Dendritic cell treated with granulocyte-macrophage colony-stimulating factor and Interleukin-4, amounts not matched to agents 40 ng/mL and 50 ng/mL, for 4 days (primary cell): ENCODE data around the gene RAB24.
"Not testable (repeated sequence)": the region's sequence is repeated elsewhere in the genome, so short reads cannot be mapped to it uniquely, and the experiment has no call there.

Source experiments
- H3K27ac Mint-ChIP-seq: one replicate; pipeline ENCODE4 v1.8.0; 2022; ENCODE audit warnings: mild to moderate bottlenecking, mixed read lengths
- H3K27me3 Mint-ChIP-seq: one replicate; pipeline ENCODE4 v1.8.0; 2022; ENCODE audit warnings: mild to moderate bottlenecking, mixed read lengths
- H3K36me3 Mint-ChIP-seq: one replicate; pipeline ENCODE4 v1.8.0; 2022; ENCODE audit warnings: low read depth, mixed read lengths
- H3K4me1 Mint-ChIP-seq: one replicate; pipeline ENCODE4 v1.8.0; 2022; ENCODE audit warnings: low read depth, mixed read lengths
- H3K4me3 Mint-ChIP-seq: one replicate; pipeline ENCODE4 v1.8.0; 2022; ENCODE audit warnings: mild to moderate bottlenecking, moderate library complexity, mixed read lengths
- H3K9me3 Mint-ChIP-seq: one replicate; pipeline ENCODE4 v1.8.0; 2022; ENCODE audit warnings: mixed read lengths
- intact Hi-C: fragments of 100-400 bp; cut with micrococcal nuclease; formaldehyde crosslinking; loops from one replicate; pipeline ENCODE4 v1.15.0; 2022

Gene RAB24

DNA sequence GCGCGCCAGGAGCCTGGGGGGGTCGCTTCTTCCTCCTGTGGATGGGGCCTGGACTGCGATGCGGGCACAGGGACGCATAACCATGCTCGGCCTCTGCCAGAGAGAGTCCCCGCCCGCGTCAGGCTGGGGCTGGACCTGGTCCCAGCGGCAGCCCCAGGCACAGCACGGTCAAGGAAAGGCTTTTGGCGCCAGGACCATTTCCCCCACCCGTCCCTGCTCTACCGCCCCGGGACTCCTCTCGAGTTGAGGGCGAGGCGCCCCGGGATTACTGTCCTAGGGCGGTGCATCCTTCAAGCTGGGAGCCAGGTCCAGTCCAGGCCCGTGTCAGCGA lies 7.8 kb upstream of the RAB24 start:
- H3K27ac Mint-ChIP-seq: peak overlapping the region; percentile 20
- peaks cover 23% of the 10 kb centered on the region for H3K36me3 Mint-ChIP-seq
- H3K27me3 Mint-ChIP-seq: peaks cover 2% of the 10 kb centered on the region
- intact Hi-C loops: loop anchor here (10.0 kb wide), 1 partner anchor 183 kb away; the partner anchor contains the start of gene PDLIM7
- H3K4me1 Mint-ChIP-seq: peaks cover 79% of the 10 kb centered on the region
- H3K9me3 Mint-ChIP-seq: no peaks in the 10 kb centered on the region
- peak overlapping the region; percentile 60 for H3K4me3 Mint-ChIP-seq

DNA sequence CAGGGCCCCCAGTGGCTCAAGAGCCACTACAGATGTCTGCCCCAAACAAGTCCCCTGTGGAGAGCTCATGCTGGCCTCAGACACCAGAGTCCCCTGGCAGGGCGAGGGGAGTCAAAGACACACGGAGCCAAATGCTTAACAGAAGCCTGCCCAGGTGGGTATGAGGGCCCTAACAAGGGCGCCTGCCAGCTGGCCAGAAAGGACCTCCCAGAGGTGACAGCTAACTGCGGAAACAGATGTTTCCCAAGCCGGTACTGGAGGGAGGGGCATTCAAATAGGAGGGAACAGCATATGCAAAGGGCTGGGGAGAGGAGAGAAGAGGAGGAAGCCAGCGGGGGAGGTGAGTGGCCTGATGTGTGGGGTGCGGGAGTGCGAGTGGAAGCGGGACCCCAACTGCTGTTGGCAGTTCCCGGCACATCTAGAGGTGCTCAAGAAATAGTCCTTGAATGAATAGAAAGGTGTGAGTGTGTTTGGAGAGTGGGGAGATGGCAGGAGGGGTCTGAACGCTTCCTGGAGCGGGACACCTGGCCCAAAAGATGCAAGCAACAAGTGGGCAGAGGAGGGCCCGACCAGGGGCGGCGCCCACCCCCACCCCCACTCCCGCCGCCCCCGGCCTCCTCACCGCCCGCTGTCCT lies 7.4 kb upstream of the RAB24 start:
- H3K27me3 Mint-ChIP-seq: peaks cover 2% of the 10 kb centered on the region
- H3K36me3 Mint-ChIP-seq: peaks cover 23% of the 10 kb centered on the region
- intact Hi-C loops: loop anchor here (10.0 kb wide), 1 partner anchor 184 kb away; the partner anchor contains the start of gene PDLIM7
- peaks cover 79% of the 10 kb centered on the region for H3K4me1 Mint-ChIP-seq
- H3K9me3 Mint-ChIP-seq: no peaks in the 10 kb centered on the region
- peak overlapping the region; percentile 72 for H3K4me3 Mint-ChIP-seq
- peak overlapping the region; percentile 20 for H3K27ac Mint-ChIP-seq

DNA sequence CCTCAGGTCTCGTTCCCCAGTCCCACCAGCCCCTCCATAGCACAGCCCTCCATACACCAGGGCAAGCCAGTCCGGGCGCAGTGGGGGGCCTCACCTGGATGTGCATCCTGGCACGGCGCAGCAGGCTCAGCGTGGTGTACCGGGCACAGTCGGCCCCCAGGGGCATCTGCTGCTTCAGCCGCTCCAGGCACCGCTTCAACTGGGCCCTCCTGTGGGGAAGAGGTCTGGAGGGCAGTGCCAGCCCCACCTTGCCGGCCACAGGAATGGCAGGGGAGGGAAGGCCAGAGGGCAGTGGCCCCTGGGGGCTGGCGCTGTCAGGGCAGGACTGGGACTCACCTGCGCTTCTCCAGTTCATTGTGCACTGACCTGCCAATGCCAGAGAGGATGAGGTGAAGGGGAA lies 6.8 kb upstream of the RAB24 start:
- Mint-ChIP-seq H3K9me3 (no peaks in the 10 kb centered on the region), H3K27me3 (peaks cover 2% of the 10 kb centered on the region), H3K4me1 (peaks cover 84% of the 10 kb centered on the region), H3K36me3 (peaks cover 27% of the 10 kb centered on the region), H3K4me3 (no peak overlapping the region), H3K27ac (no peak overlapping the region)
- intact Hi-C loops: loop anchor here (10.0 kb wide), 1 partner anchor 184 kb away; the partner anchor contains the start of gene PDLIM7

DNA sequence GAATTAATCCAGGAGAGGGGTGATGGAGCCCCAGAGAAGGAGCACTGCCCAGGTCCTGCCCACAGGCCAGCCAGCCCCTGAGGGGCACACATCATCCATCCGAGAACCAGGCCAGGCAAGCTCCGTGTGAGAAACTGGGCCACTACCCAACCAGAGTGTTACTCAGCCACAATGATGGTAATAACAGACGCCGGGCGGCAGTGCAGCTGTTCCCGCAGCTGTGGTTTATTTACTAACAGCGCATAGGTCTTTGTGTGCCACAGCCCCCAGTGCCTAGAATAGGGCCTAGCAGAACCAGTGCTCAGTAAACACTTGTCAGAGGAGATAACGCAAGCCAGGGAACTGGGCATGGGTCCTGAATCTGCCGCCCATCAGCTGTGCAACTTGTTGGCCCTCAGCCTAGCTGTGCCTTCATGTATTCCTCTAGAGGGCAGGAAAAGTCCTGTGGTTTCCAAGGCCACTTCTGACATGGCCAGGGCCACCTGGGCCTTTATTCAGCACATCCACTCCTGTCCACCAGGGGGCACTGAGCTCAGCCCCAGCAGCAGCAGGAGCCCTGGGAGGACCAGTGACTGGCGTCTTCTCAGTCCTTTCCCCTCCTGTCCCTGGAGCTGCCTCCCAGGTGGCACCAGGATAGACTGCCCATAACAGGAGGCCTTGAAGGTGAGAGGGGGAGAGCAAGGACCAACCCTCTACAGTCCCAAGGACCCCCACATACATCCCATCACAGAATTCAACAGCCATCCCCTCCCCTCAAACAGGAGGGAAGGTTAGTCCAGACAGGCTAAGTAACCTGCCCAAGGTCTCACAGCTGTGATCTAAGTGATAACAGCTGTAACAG lies 6.1 kb upstream of the RAB24 start:
- intact Hi-C loops: loop anchor here (5.0 to 10.0 kb wide), 3 partner anchors 48 to 185 kb away; partner anchors contain the start of genes PDLIM7 and RGS14
- Mint-ChIP-seq H3K27ac (peak overlapping the region; percentile 16), H3K9me3 (no peaks in the 10 kb centered on the region), H3K36me3 (peaks cover 34% of the 10 kb centered on the region), H3K4me3 (no peak overlapping the region), H3K4me1 (peaks cover 92% of the 10 kb centered on the region), H3K27me3 (peaks cover 2% of the 10 kb centered on the region)

- Mint-ChIP-seq H3K27me3 (peaks cover 2% of the 10 kb centered on the region), H3K9me3 (no peaks in the 10 kb centered on the region), H3K36me3 (peaks cover 43% of the 10 kb centered on the region), H3K27ac (peak overlapping the region; percentile 16), H3K4me1 (peaks cover 95% of the 10 kb centered on the region), H3K4me3 (no peak overlapping the region)
- intact Hi-C loops: loop anchor here (5.0 kb wide), 2 partner anchors 49 to 149 kb away; partner anchors contain the start of gene RGS14
Observed at GRCh38 chr5:177308740-177309139, 5.2 kb upstream of the RAB24 start.

GRCh38 chr5:177307544-177308363 lies 4.2 kb upstream of the RAB24 start:
- Mint-ChIP-seq H3K9me3 (no peaks in the 10 kb centered on the region), H3K27me3 (peaks cover 2% of the 10 kb centered on the region), H3K4me1 (peaks cover 89% of the 10 kb centered on the region), H3K27ac (peak overlapping the region; percentile 85), H3K4me3 (peak overlapping the region; percentile 39), H3K36me3 (peaks cover 52% of the 10 kb centered on the region)
- intact Hi-C loops: loop anchor here (5.0 kb wide), 2 partner anchors 50 to 150 kb away; partner anchors contain the start of gene RGS14

GRCh38 chr5:177306674-177307543 lies 3.4 kb upstream of the RAB24 start:
- H3K36me3 Mint-ChIP-seq: peaks cover 53% of the 10 kb centered on the region
- H3K4me1 Mint-ChIP-seq: peaks cover 87% of the 10 kb centered on the region
- peak overlapping the region; percentile 39 for H3K4me3 Mint-ChIP-seq

GRCh38 chr5:177306103-177306640 lies 2.7 kb upstream of the RAB24 start:
- peaks cover 60% of the 10 kb centered on the region for H3K36me3 Mint-ChIP-seq

More at GRCh38 chr5:177306674-177307543, 3.4 kb upstream of the RAB24 start:
- Mint-ChIP-seq H3K27me3 (peaks cover 2% of the 10 kb centered on the region), H3K27ac (peak overlapping the region; percentile 85), H3K9me3 (no peaks in the 10 kb centered on the region)
- intact Hi-C loops: loop anchor here (5.0 kb wide), 2 partner anchors 50 to 150 kb away; partner anchors contain the start of gene RGS14

DNA sequence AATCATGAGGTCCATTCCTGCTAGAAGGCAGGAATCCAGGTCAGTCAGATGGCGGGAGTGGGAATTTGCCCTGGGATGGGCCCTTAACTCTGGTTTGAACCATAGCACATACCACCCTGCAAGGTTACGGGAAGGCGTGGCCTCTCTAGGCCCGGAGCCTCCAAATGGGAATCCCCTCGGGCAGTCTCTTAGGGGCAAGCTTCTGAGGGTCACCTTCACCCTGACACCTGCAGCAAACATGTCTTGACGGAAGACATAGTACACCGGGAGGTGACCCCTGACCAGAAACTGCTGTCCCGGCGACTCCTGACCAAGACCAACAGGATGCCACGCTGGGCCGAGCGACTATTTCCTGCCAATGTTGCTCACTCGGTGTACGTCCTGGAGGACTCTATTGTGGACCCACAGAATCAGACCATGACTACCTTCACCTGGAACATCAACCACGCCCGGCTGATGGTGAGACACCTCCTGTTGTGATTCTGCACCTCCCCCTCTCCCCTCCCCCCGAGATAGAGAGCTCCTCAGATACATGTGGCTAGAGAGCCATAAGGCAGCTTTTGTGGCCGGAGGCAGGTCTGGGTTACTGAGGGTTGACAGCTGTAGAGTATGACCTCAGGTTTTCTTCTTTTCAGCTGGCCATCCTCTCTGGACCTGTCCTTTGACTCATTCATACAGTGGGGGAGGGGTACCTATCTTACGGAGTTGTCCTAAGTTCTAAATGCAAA lies 1.0 kb upstream of the RAB24 start:
- Mint-ChIP-seq H3K27me3 (no peaks in the 10 kb centered on the region), H3K36me3 (peaks cover 63% of the 10 kb centered on the region), H3K4me3 (peak overlapping the region; percentile 95), H3K9me3 (no peaks in the 10 kb centered on the region), H3K4me1 (peaks cover 87% of the 10 kb centered on the region), H3K27ac (peak overlapping the region; percentile 86)
- intact Hi-C loops: loop anchor here (5.0 kb wide), 3 partner anchors 53 to 172 kb away; partner anchors contain the start of genes NSD1 and RGS14

More at GRCh38 chr5:177306103-177306640, 2.7 kb upstream of the RAB24 start:
- H3K9me3 Mint-ChIP-seq, H3K27me3 Mint-ChIP-seq, H3K4me3 Mint-ChIP-seq: not testable (repeated sequence)
- peak overlapping the region; percentile 85 for H3K27ac Mint-ChIP-seq
- intact Hi-C loops: loop anchor here (5.0 kb wide), 2 partner anchors 51 to 151 kb away; partner anchors contain the start of gene RGS14
- peaks cover 87% of the 10 kb centered on the region for H3K4me1 Mint-ChIP-seq

DNA sequence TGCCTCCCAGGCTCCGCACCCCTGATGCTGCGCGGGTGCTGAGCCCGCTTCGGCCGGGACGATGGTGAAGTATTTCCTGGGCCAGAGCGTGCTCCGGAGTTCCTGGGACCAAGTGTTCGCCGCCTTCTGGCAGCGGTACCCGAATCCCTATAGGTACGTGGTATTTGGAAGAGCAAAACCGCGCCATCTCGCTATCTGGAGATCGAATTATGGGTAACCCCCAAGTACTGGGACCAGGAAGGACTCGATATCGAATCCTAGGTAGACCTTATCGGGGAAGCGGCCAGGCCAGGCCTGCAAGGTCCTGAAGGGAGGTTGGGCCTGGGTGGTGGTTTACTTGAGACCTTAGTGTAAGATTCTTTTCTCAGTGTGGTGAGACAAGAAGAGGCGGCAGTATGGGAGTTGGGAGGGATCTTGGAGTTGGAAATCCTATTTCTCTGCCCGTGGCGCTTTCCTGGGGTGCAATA lies 439 bp upstream of the RAB24 start:
- Mint-ChIP-seq H3K9me3 (no peaks in the 10 kb centered on the region), H3K4me1 (peaks cover 87% of the 10 kb centered on the region), H3K27me3 (no peaks in the 10 kb centered on the region), H3K27ac (peak overlapping the region; percentile 86), H3K4me3 (peak overlapping the region; percentile 95), H3K36me3 (peaks cover 59% of the 10 kb centered on the region)
- intact Hi-C loops: loop anchor here (5.0 kb wide), 1 partner anchor 172 kb away; the partner anchor contains the start of gene NSD1

- intact Hi-C loops: loop anchor here (5.0 kb wide), 1 partner anchor 170 kb away; the partner anchor contains the start of gene NSD1
- Mint-ChIP-seq H3K27ac (peak overlapping the region; percentile 86), H3K4me1 (peaks cover 87% of the 10 kb centered on the region), H3K4me3 (peak overlapping the region; percentile 95), H3K27me3 (no peaks in the 10 kb centered on the region), H3K36me3 (peaks cover 67% of the 10 kb centered on the region), H3K9me3 (no peaks in the 10 kb centered on the region)
Observed at GRCh38 chr5:177302354-177303110, 987 bp downstream of the RAB24 start.
